ENCODE measurements around the gene GIT1. TPM values are rescaled to one million over a fixed set of nuclear protein-coding genes. Genes with fewer than 3 reads are reported as not detected.

Gene GIT1
- total RNA-seq, 1 donor from 2014 or later: 64.7 TPM

DNA sequence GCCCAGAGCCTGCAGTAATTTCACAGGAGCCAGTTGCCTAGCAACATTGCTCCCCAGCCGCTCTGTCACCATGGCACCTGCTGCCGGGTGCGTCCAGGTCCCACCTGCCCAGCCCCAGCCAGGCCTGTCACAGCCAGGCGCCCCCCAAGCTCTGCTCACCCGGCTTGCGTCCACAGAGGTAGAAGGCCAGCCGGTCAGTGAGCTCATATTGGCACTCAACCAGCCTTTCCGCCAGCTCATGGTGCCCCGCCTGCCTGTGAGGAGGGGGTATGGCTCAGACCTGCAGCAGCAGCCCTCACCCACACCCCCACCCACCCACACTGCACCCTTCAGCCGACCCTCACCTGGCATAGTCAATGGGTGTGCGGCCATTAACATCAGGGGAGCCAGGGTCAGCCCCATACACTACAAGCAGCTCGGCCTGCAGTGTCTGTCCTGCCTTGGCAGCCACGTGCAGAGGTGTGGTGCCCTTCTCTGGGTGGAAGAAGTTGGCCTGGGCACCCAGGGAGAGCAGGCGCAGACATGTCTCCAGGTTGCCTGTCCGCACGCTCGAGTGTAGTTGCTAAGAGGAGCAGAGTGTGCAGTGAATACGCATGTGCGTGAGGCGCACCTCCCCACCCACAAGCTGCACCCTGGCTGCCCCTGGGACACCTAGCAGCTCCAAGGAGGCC, 7.7 kb downstream of the GIT1 start:
- DNase-seq (ENCODE audit: low read depth): no peak

DNA sequence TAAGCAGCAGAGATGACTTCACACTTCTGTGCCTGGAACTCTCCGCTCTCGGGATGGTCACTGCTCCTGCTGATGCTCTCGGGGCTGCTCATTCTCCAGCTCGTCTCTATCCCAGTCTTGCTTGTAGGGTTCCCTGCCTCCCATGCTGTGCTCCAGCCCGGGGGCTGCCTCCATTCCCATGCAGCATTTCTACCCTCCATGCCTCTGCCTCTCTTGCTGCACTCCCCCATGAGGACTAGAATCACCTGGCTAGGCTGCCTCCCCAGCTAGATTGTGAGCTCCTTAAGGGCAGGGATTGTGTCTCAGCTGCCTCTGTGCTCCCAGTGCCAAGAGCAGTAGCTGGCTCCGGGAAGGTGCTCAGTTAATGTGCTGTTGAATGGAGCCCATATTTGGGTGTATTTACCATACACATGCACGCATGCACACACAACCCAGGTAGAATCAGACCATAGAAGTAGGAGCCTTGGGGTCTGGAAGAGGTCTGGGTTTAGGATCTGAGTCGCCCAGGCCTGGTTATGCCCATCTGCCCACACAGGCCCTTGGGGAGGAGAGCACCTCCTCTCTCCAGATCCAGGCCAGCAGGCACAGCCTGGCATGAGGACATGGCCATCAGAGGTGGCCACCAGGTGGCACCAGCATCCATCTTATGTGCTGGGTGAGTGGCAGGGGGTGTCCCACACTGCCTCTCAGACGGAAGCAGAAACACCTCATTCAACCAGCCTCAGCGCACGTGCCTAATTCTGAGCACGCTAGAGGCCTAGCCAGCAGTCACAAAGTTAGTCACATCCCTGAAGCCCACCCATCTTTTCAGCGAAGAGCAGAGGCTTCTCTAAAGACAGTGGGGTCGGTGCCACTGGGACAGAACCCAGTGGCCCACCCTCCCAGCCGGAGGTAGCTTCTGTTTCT, 9.3 kb downstream of the GIT1 start:
- peak; percentile 84 for DNase-seq (ENCODE audit: low read depth)

DNA sequence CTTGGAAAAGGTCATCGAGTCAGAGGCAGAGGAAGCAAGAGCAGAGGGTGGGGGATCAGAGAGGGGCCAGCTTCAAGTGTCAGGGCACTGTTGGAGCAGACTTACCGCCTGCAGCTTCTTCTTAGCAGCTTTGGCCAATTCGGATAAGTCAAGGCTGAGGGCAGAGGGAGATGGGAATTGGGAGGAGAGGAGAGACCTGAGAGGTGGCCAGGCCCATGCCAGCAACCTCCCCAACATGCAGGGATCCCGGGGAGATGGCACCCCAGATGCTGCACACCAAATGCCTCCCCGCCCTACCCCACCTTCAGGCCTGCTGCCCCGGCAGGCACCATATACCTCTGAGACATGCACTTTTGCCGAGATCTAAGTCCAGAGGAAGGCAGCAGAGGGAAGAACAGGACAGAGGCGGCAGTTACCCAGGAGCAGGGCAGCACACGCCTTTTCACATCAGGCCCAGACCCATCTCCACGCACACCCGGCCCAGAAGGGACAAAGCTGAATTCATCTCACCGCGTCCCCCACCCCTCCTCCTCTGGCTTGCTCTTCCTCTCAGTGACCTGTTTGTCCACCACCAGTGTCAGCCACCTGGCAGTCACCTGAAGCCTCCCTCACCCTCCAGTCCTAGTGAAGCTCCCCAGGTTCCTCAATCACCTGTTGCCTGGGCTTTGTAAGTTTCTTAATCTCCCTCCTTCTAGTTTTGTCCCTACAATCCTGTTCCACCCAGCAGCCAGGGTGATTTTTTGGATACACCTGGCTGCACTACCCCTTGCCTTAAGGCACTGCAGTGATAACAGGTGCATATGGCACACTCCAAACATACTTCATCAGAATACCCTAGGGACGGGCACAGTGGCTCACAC, 10.6 kb downstream of the GIT1 start:
- DNase-seq (ENCODE audit: low read depth): no peak

DNA sequence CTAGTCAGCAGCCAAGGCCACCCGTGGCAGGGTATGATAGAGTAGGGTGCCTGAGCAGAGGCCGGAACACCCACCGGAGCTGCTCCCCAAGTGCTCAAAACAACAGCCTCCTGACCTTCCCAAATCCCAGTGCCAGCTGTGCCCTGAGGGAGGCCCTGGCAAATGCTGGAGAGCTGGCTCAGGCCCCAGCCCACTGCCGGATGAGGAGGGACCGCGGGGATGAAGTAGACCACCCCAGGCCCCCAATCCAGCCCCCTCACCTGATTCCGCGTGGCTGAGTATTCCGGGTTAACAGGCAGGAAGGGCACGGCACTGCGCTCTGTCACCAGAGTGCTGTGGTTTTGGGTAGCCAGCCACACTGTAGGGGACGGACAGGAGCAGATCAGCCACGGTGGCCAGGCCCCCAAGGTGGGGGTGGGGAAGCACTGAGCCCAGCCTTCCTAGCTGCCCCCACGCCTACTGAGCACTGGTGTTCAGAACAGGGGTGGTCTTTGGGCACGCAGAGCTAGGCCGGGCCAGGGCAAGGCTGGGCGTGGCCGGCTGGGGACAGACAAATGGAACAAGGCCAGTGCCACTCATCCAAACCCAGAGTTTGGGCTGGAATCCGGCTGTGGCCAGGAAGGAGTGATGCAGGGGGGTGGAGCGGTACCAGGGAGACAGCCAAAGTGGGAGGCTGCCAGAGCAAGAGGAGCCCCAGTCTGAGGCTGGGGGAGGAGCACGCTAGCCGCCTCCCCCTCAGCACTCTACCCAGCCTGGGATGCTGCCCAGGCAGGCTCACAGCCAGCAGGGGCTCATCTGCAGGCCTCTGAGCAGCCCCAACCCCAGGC, 11.8 kb downstream of the GIT1 start:
- peak; percentile 34 for DNase-seq (ENCODE audit: low read depth)

DNA sequence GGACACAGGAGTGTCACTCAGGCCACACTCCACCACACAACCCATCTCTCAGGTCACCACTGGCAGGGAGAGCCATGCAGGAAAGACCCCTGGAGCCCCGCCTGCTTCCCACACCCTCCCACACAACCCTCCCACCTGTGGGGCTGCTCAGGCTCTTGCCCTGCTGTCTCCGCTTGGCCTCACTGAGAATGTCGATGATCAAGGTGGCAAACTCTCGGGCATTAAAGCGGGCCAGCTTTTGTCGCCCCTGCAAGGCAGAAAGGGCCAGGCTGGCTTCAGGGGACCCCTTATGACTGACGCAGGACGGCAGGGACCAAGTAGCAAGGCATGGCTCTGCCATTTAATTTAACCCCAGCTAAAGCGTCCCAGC, 12.5 kb downstream of the GIT1 start:
- no peak for DNase-seq (ENCODE audit: low read depth)

DNA sequence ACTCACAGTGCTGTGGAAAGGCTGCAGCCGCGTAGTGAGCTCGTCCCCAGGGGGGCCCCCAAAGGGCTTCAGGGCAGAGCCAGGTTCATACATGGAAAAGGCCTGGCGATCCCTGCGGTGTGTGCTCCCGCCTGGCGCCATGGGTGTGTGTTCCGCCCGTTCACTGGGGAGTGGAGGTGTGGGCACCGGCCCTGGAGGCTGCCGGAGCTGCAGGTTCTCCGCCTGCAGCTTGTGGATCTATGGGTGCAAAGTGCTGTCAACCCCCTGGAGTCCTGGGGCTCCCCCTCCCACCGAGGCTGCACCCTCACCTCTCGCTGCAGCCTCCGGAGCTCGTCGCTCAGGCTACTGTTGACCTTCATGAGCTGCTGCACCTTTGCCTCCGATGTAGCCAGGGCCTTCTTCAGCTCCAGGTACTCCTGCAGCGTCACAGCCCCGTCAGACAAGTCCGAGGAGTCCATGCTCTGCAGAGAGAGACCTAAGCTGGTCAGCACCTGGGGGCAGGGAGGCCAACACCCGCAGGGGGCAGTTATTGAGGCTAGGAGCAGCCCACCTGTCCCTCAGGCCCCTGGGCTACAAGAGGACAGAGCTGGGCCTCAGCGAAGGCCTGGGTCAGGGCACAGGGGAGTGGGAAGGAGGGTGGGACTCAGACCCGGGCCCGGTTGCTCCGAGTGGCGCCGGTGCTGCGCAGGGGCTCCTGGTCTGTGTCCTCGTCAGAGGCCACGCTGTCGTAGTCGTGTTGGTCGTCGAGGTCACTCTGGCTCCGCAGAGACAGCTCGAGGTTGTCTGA, 13.0 kb downstream of the GIT1 start:
- no peak for DNase-seq (ENCODE audit: low read depth)

DNA sequence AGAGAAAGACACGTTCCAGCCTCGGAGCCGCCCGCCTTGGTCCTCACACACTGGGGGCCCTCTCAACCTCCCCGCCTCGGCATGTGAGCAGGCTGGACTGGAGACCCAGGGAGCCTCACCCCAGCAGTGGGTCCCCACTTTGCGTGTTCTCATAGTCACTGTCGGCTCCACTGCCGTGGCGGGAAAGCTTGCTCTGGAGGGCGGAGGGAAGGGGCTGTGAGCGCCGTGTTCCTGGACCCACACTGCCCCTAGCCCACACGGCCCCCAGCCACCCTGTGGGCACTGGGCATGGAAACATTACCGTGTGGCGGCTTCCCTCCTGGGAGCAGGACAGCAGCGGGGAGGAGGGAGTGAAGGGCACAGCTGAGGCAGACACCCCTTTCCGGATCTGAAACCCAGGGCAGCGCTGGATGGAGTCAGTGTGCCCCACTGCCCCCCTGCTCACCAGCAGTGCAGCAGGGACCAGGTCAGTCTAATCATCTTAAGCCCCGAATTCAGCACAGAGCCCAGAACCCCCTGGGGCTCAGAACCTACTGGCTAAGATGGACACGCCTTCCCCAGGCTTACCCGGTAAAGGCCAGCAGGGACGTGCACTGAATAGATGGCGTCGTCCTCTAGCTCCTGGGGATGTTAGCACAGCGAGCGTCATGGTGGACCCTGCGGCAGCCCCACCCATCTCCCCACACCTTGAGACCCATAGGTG, 13.8 kb downstream of the GIT1 start:
- no peak for DNase-seq (ENCODE audit: low read depth)

DNA sequence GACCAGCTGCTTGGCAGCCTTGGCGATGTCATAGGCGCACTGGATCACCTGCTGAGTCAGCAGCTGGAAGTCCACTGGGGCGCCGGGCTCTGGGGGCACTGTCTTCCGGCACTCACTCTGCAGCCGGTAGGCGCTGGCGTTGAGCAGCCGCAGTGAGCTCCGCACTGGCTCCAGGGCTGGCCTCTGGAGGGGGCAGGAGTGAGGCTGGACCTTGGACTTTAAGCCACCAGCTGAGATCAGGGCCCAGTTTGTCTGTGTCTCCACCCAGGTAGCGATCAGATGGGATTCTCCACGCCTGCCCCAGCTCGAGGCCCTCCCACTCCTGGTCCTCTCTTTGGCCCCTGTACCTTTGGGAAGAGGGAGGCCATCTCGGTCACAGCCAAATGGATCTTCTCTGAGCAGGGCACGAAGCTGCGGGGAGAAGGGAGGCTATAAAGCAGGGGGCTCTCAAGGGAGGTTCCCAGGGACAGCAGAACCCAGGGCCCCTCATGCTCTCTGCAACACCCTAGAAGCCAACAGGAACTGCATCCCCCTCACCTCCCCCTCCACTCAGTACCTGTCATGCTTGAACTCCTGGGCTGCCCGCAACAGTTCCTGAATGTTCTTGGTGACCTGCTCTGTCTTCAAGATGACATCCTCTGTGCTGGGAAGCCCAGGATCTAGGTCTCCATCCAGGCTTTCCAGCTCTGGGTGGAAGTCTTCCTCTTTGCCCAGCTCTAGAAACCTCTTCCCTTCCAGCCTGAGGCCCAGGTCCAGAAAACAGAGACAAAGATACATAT, 14.5 kb downstream of the GIT1 start:
- no peak for DNase-seq (ENCODE audit: low read depth)

DNA sequence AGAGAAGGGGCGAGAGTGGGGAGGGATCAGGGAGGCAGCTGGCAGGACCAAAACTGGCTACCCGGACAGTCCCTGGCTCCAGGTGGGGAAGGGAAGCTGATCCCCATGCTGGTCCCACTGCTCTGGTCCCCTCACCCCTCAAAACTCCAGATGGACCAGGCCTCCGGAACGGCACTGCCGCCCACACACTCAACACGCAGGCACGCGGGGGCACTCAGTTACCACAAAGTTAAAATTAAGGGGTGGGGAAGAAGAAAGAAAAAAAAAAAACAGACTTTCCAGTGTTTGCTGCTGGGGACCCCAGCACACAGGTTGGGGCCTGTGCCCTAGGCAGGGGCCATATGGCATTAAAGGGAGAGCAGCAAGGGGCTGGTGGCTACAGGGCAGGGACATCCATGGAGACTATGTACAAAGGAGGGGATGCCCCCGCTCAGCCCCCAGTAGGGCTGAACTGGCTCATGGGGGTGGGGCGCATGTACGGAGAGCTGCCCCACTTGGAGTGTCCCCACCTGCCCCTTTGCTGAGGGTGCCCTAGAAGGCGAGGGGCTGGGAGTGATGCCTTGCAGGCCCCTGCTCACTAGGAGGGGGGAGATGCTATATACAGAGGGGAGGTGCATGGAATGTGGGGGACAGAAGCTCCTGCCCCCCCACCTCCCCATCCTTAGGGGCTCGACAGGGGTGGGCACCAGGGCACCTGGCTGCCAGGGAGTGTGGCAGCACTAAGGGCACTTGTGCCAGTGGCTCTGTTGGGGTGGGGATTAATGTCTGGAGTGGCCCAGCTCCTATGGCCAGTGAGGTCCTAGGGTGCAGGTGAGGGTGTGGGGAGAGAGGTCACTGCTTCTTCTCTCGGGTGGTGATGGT, 15.3 kb downstream of the GIT1 start:
- no peak for DNase-seq (ENCODE audit: low read depth)

DNA sequence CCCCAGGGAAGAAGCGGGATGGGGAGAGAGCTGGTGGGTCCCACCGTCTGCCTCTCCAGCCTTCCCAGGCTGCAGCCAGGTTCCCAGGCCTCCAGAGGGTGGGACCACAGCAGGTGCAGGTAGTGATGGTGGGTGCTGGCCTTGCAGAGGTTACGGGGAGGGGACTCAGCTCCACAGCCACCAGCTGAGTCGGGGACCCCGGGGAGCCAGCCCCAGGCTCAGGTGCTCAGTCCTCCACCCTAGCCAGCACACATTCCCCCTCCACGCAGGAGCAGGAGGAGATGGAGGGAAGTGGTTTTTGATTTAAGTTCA, 15.9 kb downstream of the GIT1 start:
- DNase-seq (ENCODE audit: low read depth): no peak

DNA sequence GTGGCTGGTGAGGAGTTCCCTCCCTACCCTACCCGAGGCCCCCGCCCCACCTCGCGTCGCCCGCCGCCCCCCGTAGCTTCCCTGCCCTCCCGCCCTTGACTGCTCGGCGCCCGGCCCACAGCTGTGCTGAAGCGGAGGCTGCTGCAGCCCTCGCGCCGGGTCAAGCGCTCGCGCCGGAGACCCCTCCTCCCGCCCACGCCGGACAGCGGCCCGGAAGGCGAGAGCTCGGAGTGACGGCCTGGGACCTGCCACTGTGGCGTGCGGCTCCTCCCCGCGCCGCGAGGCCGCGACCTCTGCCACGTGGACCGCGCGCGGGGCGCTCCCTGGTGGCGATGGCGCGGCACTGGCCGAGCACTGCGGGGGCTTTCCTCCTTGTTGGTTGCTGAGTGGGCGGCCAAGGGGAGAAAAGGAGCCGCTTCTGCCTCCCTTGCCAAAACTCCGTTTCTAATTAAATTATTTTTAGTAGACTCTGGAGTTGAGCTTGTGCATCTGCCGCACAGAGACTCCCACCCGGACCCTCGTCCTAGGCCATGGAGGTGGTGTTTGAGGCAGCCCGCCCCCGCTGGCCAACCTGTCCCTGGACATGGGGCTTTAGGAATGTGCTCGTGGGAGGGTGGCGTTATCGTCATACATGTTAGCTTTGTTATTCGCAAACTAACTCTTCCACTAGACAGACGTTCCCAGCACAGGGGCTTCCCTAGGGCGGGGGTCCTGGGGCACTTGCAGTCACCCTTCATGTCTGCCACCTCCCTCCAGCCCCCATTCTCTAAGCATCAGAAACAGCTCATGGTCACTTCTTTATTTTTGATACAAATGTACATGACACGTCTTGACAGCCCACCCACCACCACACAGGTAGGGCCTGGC, 16.5 kb downstream of the GIT1 start:
- DNase-seq (ENCODE audit: low read depth): no peak

DNA sequence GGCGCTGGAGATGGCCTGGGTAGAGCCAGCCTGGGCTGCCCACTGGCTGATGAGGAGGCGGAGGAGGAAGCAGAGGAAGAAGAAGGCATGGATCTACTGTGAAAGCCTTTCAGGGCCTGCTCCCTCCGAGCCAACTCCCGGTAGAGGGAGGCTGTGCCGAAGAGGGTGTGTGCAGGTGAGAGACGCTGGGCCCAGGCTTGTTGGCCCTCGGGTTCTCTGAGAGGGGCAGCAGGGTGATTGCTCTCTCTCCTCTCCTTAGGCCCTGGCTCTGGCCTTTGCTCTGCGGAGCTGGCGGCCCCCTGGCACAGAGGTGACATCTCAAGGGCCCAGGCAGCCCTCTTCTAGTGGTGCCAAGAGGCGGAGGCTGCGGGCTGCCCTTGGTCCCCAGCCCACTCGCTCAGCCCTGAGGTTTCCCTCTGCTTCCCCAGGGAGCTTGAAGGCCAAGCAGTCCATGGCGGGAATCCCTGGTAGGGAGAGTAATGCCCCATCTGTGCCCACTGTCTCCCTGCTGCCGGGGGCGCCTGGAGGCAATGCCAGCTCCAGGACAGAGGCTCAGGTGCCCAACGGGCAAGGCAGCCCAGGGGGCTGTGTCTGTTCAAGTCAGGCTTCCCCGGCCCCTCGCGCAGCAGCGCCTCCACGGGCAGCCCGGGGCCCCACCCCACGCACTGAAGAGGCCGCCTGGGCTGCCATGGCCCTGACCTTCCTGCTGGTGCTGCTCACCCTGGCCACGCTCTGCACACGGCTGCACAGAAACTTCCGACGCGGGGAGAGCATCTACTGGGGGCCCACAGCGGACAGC, 17.4 kb downstream of the GIT1 start:
- DNase-seq (ENCODE audit: low read depth): no peak

DNA sequence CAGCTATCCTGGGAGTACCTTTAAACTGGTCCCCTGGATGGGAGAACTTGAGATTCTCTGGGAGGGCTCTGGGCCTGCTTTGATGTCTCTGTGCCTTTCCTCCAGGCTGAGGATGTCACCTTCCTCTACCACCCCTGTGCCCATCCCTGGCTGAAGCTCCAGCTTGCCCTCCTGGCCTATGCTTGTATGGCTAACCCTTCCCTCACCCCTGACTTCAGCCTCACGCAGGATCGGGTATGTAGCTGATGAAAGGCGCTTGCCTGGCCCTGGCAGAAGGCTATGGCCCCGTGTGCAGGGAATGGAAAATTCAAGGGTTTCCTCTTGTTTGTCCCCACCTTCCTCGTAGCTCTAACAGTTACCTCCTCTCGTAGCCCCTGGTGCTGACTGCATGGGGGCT, 18.0 kb downstream of the GIT1 start:
- no peak for DNase-seq (ENCODE audit: low read depth)

DNA sequence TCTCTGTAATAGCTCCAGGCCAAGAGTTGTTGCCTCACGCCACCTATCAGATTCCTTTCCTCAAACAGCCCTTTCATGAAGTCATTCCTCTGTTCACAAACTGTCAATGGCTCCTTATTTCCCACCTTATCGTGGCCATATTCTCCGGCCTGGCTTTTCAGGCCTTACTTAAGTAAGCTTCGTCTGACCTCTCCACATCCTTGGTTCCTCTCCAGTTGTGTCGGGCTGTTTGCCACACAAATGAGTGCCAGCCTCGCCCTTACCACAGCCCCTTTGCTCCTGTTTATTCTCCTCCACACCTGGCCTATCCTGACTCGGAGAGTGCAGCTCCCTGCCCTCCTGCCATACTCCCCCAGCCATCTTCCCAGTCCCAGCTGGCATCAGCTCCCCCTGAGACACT, 18.9 kb downstream of the GIT1 start:
- DNase-seq (ENCODE audit: low read depth): no peak

DNA sequence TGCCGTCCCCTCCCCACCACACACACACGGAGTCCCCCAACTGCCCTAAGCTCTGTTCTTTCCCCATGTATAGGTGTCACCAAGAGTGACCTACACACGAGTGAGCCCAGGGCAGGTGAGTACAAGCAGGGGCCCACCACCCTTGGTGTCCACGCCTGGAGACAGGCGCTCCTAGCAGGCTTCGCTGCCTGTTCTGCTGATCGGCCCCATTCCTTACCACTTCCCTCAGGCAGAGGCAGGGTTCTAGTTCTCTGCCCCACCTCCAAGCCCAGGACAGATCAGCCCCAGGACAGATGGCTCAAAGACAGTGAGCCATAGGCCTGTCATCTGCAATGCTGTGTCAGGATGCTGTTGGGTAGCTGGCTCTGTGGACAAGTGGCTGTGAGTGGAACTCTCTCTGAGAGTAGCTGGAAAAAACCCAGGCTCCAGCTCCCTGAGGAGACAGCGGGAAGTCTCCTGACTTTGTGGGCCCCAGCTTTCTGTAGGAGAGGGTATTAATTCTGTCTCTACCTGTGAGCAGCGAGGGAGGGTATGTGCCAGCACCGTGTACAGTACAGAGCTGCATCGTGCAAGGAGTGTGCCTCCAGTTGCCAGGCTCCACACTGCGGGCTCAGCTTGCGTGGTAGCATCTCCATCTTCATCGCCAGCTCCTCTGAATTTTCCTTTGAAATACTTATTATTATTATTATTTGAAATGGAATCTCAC, 20.1 kb downstream of the GIT1 start:
- peak; percentile 46 for DNase-seq (ENCODE audit: low read depth)

Measured in myocyte (in vitro differentiated cells).